ENCODE measurements around the gene AVEN. TPM values are rescaled to one million over a fixed set of nuclear protein-coding genes. Genes with fewer than 3 reads are reported as not detected.

Gene AVEN
- total RNA-seq, 1 donor from 2014 or later, result 24.4 TPM

DNA sequence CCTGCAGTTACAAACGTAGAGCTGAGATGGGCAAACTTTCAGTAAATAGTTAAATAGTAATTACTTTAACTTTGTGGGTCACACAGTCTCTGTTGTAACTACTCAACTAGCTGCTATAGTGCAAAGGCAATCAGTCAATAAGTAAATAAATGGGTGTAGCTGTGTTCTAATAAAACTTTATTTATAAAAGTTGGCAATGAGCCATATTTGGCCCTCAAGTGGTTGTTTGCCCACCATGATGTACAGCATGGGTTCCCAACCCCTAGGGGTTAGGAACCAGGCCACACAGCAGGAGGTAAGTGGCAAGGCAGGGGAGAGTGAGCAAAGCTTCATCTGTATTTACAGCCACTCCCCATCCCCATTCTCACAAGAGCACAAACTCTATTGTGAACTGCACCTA, 115.6 kb downstream of the AVEN start:
- Histone ChIP-seq H3K36me3 (ENCODE audit: control insufficient read depth, insufficient read depth, low read length) (no peaks in the 10 kb centered on the region), H3K4me3 (ENCODE audit: low read depth, low read length) (no peak overlapping the region), H3K27me3 (ENCODE audit: control insufficient read depth, insufficient read depth, low read length) (no peaks in the 10 kb centered on the region)
- DNase-seq (ENCODE audit: low read depth), result no peak
- TF ChIP-seq, protein P1, sequence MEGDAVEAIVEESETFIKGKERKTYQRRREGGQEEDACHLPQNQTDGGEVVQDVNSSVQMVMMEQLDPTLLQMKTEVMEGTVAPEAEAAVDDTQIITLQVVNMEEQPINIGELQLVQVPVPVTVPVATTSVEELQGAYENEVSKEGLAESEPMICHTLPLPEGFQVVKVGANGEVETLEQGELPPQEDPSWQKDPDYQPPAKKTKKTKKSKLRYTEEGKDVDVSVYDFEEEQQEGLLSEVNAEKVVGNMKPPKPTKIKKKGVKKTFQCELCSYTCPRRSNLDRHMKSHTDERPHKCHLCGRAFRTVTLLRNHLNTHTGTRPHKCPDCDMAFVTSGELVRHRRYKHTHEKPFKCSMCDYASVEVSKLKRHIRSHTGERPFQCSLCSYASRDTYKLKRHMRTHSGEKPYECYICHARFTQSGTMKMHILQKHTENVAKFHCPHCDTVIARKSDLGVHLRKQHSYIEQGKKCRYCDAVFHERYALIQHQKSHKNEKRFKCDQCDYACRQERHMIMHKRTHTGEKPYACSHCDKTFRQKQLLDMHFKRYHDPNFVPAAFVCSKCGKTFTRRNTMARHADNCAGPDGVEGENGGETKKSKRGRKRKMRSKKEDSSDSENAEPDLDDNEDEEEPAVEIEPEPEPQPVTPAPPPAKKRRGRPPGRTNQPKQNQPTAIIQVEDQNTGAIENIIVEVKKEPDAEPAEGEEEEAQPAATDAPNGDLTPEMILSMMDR (IDR thresholded peaks at IDR 0.05; ENCODE audit: insufficient read depth, low read length, poor library complexity, severe bottlenecking), result no peak

GRCh38 chr15:33915571-33916407, 123.2 kb downstream of the AVEN start:
- DNase-seq (ENCODE audit: low read depth), result no peak
- TF ChIP-seq, protein P1 (IDR thresholded peaks at IDR 0.05; ENCODE audit: insufficient read depth, low read length, poor library complexity, severe bottlenecking), result no peak
- H3K4me3 ChIP-seq (ENCODE audit: low read depth, low read length), result no peak overlapping the region

GRCh38 chr15:33913459-33913858, 125.5 kb downstream of the AVEN start:
- H3K27me3 ChIP-seq (ENCODE audit: control insufficient read depth, insufficient read depth, low read length), result no peaks in the 10 kb centered on the region
- no peak overlapping the region for H3K4me3 ChIP-seq (ENCODE audit: low read depth, low read length)
- TF ChIP-seq, protein P1 (IDR thresholded peaks at IDR 0.05; ENCODE audit: insufficient read depth, low read length, poor library complexity, severe bottlenecking), result no peak
- no peaks in the 10 kb centered on the region for H3K36me3 ChIP-seq (ENCODE audit: control insufficient read depth, insufficient read depth, low read length)
- no peak for DNase-seq (ENCODE audit: low read depth)

More at GRCh38 chr15:33915571-33916407, 123.2 kb downstream of the AVEN start:
- Histone ChIP-seq H3K27me3 (ENCODE audit: control insufficient read depth, insufficient read depth, low read length) (no peaks in the 10 kb centered on the region), H3K36me3 (ENCODE audit: control insufficient read depth, insufficient read depth, low read length) (no peaks in the 10 kb centered on the region)

GRCh38 chr15:33912326-33912725, 126.7 kb downstream of the AVEN start:
- H3K36me3 ChIP-seq (ENCODE audit: control insufficient read depth, insufficient read depth, low read length), result no peaks in the 10 kb centered on the region
- no peaks in the 10 kb centered on the region for H3K27me3 ChIP-seq (ENCODE audit: control insufficient read depth, insufficient read depth, low read length)
- no peak for DNase-seq (ENCODE audit: low read depth)
- H3K4me3 ChIP-seq (ENCODE audit: low read depth, low read length), result no peak overlapping the region
- TF ChIP-seq, protein P1 (IDR thresholded peaks at IDR 0.05; ENCODE audit: insufficient read depth, low read length, poor library complexity, severe bottlenecking), result no peak

- TF ChIP-seq, protein P1 (IDR thresholded peaks at IDR 0.05; ENCODE audit: insufficient read depth, low read length, poor library complexity, severe bottlenecking), result no peak
- Histone ChIP-seq H3K36me3 (ENCODE audit: control insufficient read depth, insufficient read depth, low read length) (no peaks in the 10 kb centered on the region), H3K27me3 (ENCODE audit: control insufficient read depth, insufficient read depth, low read length) (no peaks in the 10 kb centered on the region), H3K4me3 (ENCODE audit: low read depth, low read length) (no peak overlapping the region)
- DNase-seq (ENCODE audit: low read depth), result no peak
Observed at GRCh38 chr15:33910741-33911140, 128.3 kb downstream of the AVEN start.

GRCh38 chr15:33908406-33908805, 130.6 kb downstream of the AVEN start:
- H3K4me3 ChIP-seq (ENCODE audit: low read depth, low read length), result no peak overlapping the region
- no peak for DNase-seq (ENCODE audit: low read depth)
- H3K36me3 ChIP-seq (ENCODE audit: control insufficient read depth, insufficient read depth, low read length), result no peaks in the 10 kb centered on the region
- H3K27me3 ChIP-seq (ENCODE audit: control insufficient read depth, insufficient read depth, low read length), result no peaks in the 10 kb centered on the region
- TF ChIP-seq, protein P1 (IDR thresholded peaks at IDR 0.05; ENCODE audit: insufficient read depth, low read length, poor library complexity, severe bottlenecking), result no peak

Data from kidney epithelial cell (primary cell).